Mesothelial cell of epicardium (in vitro differentiated cells): ENCODE results near the gene MCF2L2. TPM values are rescaled to one million over a fixed set of nuclear protein-coding genes. Genes with fewer than 3 reads are reported as not detected.
A peak's percentile ranks its signal among the peaks of the same experiment; 100 is the strongest.

Source experiments
- DNase-seq, 2 experiments: peaks; one replicate each; pipeline ENCODE4 v3.0.0; 2021; ENCODE audit warnings: low spot score in 2 of 2; ENCODE audit not compliant: unreplicated experiment in 2 of 2
- H3K27ac Mint-ChIP-seq: 2 replicates; pipeline ENCODE4 v1.8.0; 2021; ENCODE audit warnings: mixed read lengths
- H3K27me3 Mint-ChIP-seq: 2 replicates; pipeline ENCODE4 v1.8.0; 2021; ENCODE audit warnings: low read depth, mixed read lengths
- H3K36me3 Mint-ChIP-seq: 2 replicates; pipeline ENCODE4 v1.8.0; 2021; ENCODE audit warnings: mixed read lengths
- H3K4me1 Mint-ChIP-seq: 2 replicates; pipeline ENCODE4 v1.8.0; 2021; ENCODE audit warnings: mixed read lengths
- H3K4me3 Mint-ChIP-seq: 2 replicates; pipeline ENCODE4 v1.8.0; 2021; ENCODE audit warnings: mild to moderate bottlenecking, moderate library complexity, mixed read lengths
- H3K9me3 Mint-ChIP-seq: 2 replicates; pipeline ENCODE4 v1.8.0; 2021; ENCODE audit warnings: mixed read lengths
- total RNA-seq: library from RNA; stranded (reverse); gene quantifications from 3 replicates; pipeline ENCODE4 v1.2.1, GENCODE V29; 2021
- TF ChIP-seq, protein P1 (sequence below): fragments of 200-600 bp; sonication (generic); IDR thresholded peaks from one replicate; pipeline ENCODE4 v1.5.0; 2021; ENCODE audit warnings: antibody characterized with exemption; ENCODE audit not compliant: unreplicated experiment

MCF2L2 gene
- total RNA-seq, 1 donor from 2014 or later = 3.4 TPM

DNA sequence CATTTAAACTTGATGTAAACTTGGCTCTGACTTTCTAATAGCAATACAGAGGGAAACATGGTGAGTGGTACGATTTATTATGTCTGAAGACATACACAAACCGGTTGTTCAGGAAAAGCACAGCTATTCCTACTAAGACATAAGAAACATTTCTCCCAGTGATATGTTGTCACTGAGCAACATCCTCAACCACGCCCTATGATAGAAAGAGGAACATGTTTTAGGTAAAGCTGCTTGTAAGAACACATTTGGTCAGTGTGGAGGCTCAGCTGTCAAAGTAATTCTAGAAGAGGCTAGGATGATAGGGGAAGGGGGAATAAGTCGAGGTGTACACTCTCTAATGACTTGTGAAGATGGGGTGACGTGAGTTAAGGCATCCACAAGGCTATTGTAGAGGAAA is 218.1 kb downstream of the MCF2L2 start:
- no peaks in the 10 kb centered on the region for H3K36me3 Mint-ChIP-seq

DNA sequence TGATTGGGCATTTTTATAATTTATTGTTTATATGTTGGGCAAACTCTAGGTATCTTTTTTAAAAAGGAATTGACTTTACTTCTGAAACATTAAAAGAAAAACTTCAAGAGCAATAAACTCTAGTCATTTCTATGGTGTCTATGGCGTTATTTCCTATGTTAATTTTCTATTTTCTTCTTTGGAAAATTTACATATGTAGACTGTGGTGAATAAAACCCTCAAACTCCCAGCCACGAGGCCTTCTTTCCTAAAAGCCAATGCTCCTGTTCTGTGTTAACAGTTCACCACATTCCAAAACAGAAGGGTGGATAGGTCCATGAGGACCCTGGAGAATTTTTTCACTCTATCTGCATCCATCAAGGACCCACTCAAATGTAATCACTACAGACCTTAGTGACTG is 219.6 kb downstream of the MCF2L2 start:
- TF ChIP-seq, protein P1, sequence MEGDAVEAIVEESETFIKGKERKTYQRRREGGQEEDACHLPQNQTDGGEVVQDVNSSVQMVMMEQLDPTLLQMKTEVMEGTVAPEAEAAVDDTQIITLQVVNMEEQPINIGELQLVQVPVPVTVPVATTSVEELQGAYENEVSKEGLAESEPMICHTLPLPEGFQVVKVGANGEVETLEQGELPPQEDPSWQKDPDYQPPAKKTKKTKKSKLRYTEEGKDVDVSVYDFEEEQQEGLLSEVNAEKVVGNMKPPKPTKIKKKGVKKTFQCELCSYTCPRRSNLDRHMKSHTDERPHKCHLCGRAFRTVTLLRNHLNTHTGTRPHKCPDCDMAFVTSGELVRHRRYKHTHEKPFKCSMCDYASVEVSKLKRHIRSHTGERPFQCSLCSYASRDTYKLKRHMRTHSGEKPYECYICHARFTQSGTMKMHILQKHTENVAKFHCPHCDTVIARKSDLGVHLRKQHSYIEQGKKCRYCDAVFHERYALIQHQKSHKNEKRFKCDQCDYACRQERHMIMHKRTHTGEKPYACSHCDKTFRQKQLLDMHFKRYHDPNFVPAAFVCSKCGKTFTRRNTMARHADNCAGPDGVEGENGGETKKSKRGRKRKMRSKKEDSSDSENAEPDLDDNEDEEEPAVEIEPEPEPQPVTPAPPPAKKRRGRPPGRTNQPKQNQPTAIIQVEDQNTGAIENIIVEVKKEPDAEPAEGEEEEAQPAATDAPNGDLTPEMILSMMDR = no peak
- Mint-ChIP-seq H3K4me1 (peaks cover 11% of the 10 kb centered on the region), H3K27ac (no peak overlapping the region), H3K9me3 (peaks cover 8% of the 10 kb centered on the region), H3K27me3 (no peaks in the 10 kb centered on the region), H3K4me3 (no peak overlapping the region), H3K36me3 (peaks cover under 1% of the 10 kb centered on the region)
- DNase-seq = no peak

More for the DNA sequence above, 218.1 kb downstream of the MCF2L2 start:
- no peak for DNase-seq
- TF ChIP-seq, protein P1 = no peak
- peak overlapping the region; percentile 11 for H3K27ac Mint-ChIP-seq
- H3K4me1 Mint-ChIP-seq = peaks cover 22% of the 10 kb centered on the region
- H3K9me3 Mint-ChIP-seq = no peaks in the 10 kb centered on the region
- H3K4me3 Mint-ChIP-seq = no peak overlapping the region
- H3K27me3 Mint-ChIP-seq = no peaks in the 10 kb centered on the region

DNA sequence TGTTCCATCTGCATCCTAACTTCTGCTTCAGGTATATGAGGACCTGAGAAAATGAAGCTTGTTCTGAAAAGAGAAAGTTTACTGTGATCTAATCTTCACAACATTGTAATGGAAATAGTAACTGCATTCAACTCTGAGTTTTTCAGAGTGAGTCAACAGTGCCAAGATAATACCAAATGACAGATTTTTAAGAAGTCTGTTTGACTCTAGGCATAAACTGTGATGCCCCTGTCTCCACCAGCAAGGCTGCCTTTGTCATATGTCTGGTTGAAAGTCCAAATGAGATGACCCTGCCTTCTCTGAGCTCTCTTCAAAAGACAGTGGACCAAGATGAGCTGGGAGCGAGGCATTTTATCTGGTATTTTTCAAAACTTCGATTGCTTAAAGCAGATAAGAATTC is 220.2 kb downstream of the MCF2L2 start:
- H3K4me3 Mint-ChIP-seq = no peak overlapping the region
- no peak for DNase-seq
- H3K4me1 Mint-ChIP-seq = peaks cover 11% of the 10 kb centered on the region
- peaks cover 6% of the 10 kb centered on the region for H3K36me3 Mint-ChIP-seq
- no peaks in the 10 kb centered on the region for H3K27me3 Mint-ChIP-seq
- no peak overlapping the region for H3K27ac Mint-ChIP-seq
- peaks cover 14% of the 10 kb centered on the region for H3K9me3 Mint-ChIP-seq
- TF ChIP-seq, protein P1 = no peak

DNA sequence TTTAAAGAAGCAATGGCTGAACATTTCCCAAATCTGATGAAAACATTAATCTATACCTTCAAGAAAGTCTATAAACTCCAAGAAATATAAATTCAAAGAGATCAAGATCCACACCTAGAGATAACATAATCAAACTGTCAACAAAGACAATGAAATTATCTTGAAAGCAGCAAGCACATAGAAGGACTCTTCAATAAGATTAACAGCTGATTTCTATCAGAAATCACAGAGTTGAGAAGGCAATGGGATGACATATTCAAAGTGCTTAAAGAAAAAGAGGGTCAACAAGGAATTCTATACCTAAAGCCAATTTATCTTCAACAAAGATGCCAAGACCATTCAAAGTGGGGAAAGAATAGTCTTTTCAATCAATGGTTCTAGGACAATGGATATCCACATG is 224.7 kb downstream of the MCF2L2 start:
- no peaks in the 10 kb centered on the region for H3K27me3 Mint-ChIP-seq
- H3K4me3 Mint-ChIP-seq = no peak overlapping the region
- TF ChIP-seq, protein P1 = no peak
- peaks cover 2% of the 10 kb centered on the region for H3K4me1 Mint-ChIP-seq
- H3K9me3 Mint-ChIP-seq = peaks cover 28% of the 10 kb centered on the region
- no peak for DNase-seq
- peaks cover 8% of the 10 kb centered on the region for H3K36me3 Mint-ChIP-seq
- H3K27ac Mint-ChIP-seq = no peak overlapping the region

DNA sequence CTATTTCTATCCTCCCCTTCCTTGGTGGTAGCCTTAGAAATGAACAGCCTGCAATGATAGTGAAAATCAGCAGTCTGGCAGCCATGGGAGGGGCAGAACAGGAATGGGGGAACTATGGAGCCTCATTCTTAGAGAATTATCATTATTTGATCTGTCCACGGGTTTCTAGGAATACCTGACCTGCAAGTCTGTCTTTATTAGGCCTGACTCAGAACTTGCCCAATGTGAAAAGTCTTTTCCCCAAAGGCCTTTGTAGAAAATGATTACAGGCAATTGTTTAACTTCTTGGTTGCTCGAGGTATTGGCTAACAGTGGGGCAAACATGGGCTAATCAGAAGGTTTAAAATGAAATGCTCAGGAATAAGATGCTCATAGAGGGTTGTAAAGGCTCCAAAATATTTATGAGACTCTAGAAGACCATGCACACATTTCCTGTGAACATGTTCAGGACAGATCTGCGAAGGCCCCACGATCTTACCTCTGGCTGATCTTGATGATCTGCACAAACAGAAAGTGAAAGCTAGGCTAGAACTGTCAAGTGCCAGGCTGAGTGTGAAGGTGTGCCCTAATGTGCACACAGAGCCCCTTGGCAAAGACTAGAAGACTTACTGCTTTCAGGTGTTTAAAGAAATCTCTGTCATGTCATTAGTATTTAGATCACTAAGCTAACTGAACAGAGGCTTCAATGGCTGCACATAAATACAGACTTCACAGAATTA is 226.3 kb downstream of the MCF2L2 start:
- no peak for DNase-seq
- no peak overlapping the region for H3K4me3 Mint-ChIP-seq
- H3K4me1 Mint-ChIP-seq = no peaks in the 10 kb centered on the region
- H3K27ac Mint-ChIP-seq = no peak overlapping the region
- peaks cover 36% of the 10 kb centered on the region for H3K9me3 Mint-ChIP-seq
- peaks cover 8% of the 10 kb centered on the region for H3K36me3 Mint-ChIP-seq
- no peaks in the 10 kb centered on the region for H3K27me3 Mint-ChIP-seq
- TF ChIP-seq, protein P1 = no peak
